HG03103 (cell line): ENCODE measurements around the gene CUL4B.
A peak's percentile ranks its signal among the peaks of the same experiment; 100 is the strongest.
"Not testable (repeated sequence)": the region's sequence is repeated elsewhere in the genome, so short reads cannot be mapped to it uniquely, and the experiment has no call there.

ENCODE experiments used
- ATAC-seq: cut with Tn5 transposase; IDR thresholded peaks from one replicate; pipeline ENCODE4 v1.9.1; 2021; ENCODE audit warnings: low read depth; ENCODE audit not compliant: unreplicated experiment

CUL4B gene

GRCh38 chrX:120560842-120561633, at the start of gene CUL4B:
Gene CUL4B (minus strand): TSS chrX:120560962. CDS start chrX:120560638, 324 bp downstream.
- ATAC-seq: peak; percentile 80

- no peak for ATAC-seq
Observed at GRCh38 chrX:120604361-120604782, 43.6 kb upstream of the CUL4B start.

- peak; percentile 94 for ATAC-seq
Observed at GRCh38 chrX:120603707-120604360, 43.1 kb upstream of the CUL4B start, which contains the start of gene MCTS1. Gene MCTS1 (plus strand): TSS chrX:120604101. CDS start chrX:120604237, 136 bp downstream.

- no peak for ATAC-seq
Observed at GRCh38 chrX:120585702-120586101, 24.9 kb upstream of the CUL4B start.

- ATAC-seq: no peak
Observed at GRCh38 chrX:120575379-120576114, 14.8 kb upstream of the CUL4B start.

DNA sequence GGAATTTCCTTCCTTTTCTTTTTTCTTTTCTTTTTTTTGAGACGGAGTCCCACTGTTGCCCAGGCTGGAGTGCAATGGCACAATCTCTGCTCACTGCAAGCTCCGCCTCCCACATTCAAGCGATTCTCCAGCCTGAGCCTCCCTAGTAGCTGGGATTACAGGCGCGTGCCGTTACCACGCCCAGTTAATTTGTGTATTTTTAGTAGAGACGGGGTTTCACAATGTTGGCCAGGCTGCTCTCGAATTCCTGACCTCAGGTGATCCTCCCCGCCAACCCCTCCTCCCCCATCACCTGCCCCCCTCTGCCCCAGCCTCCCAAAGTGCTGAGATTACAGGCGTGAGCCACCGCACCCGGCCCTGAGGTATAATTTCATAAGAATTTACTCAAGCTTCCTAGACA, 13.0 kb upstream of the CUL4B start:
- not testable (repeated sequence) for ATAC-seq

- ATAC-seq: no peak
Observed at GRCh38 chrX:120570011-120570600, 9.3 kb upstream of the CUL4B start.

DNA sequence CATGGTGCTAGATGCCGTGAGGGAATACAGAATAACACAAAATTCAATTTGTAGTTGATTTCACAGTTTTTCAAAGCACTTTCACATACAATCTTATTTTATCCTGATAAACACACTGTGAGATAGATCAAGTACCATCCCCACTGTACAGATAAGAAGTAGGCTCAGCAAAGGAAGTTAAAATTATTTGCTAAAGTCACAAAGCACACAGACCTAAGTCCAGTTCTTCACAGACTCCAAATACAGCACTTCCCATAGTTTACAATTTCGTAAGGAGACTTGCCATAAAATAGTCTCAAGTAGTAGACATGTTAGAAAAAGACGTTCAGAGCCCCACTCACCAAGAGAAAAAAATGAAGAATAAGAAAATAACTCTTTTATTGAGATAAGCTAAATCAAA, 7.8 kb upstream of the CUL4B start:
- ATAC-seq: no peak

GRCh38 chrX:120568035-120568434, 7.3 kb upstream of the CUL4B start:
- no peak for ATAC-seq

DNA sequence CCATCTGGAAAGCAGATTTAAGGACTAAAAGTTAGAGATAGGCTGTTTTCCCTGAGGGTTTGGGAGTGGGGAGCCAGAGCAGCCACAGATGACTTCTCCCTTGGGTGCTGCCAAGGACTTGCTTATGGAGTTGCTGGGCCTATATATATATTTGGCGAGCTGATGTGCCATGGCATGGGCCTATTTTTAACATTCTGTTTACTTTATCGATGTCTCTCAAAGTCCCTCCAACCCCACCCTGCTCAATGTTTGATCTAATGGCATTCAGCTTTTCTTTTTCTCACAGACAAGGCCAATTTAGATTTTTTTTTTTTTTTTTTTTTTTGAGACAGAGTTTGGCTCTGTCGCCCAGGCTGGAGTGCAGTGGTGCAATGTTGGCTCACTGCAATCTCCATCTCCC, 6.1 kb upstream of the CUL4B start:
- no peak for ATAC-seq

DNA sequence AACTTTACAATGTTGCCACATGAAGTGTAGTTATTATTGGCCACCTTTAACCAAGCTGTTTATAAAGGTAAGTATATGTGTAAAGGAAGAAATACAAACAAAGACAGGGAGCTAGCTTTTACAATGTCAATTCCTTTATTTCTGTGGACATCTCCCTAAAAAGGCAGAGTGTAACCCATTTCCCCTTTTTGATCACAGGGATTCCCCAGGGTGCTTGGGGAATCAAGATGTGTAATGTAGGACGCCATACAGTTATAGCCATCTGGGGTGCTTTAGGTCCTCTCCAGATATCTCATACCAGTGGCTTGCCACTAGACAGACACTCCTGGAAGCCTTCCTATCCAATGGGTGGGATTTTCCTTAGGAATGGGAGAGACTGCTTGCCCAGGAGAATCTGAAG, 4.2 kb upstream of the CUL4B start:
- ATAC-seq: no peak

GRCh38 chrX:120562569-120562926, 1.8 kb upstream of the CUL4B start:
- ATAC-seq: no peak

- ATAC-seq: no peak
Observed at GRCh38 chrX:120561634-120562568, 1.1 kb upstream of the CUL4B start.

- no peak for ATAC-seq
Observed at GRCh38 chrX:120560405-120560841, 339 bp downstream of the CUL4B start.

DNA sequence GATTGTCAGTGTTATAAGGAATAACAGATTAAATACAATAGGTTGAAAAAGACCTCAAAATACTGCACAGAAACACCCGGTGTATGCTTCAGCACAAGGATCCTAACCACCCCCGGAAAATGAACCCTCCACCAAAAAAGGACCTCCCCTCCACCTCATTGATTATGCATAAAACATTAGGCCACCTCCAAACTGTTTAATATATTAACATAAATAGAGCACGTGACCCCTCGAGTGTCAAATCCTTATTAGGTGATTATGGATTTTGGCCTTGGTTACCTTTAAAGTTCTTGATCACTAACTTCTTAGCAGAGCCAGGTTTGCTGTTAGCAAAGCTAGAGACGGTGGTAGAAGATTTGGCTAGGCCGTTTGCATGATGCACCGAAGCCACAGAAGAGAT, 958 bp downstream of the CUL4B start:
- no peak for ATAC-seq

DNA sequence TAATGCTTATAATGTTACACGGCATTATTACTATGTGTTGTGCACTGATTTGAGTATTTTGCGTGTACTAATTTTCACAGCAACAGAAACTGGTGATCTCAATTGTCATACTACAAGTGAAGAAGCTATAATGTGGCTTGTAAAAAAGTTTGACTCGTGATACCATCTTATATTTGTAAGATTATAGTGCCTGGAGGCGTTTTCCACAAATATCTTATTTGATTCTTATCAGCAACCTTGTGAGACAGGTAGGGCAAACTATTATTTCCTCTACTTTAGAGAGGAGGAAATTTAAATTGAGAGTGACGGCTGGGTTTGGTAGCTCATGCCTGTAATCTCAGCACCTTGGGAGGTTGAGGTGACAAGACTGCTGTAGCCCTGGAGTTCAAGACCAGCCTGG, 4.5 kb downstream of the CUL4B start:
- ATAC-seq: no peak

GRCh38 chrX:120549483-120550452, 11.0 kb downstream of the CUL4B start:
- ATAC-seq: no peak

GRCh38 chrX:120536061-120536460, 24.7 kb downstream of the CUL4B start:
- ATAC-seq: no peak
